GM12878 (cell line): ENCODE results near the gene PP2D1. TPM values are rescaled to one million over a fixed set of nuclear protein-coding genes. Genes with fewer than 3 reads are reported as not detected.

Experiments
- ATAC-seq: fragments of 200-7000 bp; cut with Tn5 transposase; 3 replicates; pipeline ENCODE4 v1.9.1; 2020; ENCODE audit warnings: mild to moderate bottlenecking, moderate library complexity
- BruUV-seq: library from RNA; stranded (reverse); fragments of 400-500 nt; replicated peaks from 2 replicates; lab custom pipeline; 2021; lab: Mats Ljungman, UMichigan
- CTCF ChIA-PET: fragments of 300-600 bp; sonication (Branson Sonifier 250); formaldehyde crosslinking; extraction: SDS; loops from one replicate; lab custom pipeline; 2021; ENCODE audit warnings: inconsistent platforms; lab: Yijun Ruan, JAX
- POLR2A ChIA-PET: fragments of 350-600 bp; formaldehyde crosslinking; extraction: SDS; loops from one replicate; lab custom pipeline; 2021; ENCODE audit warnings: inconsistent platforms; lab: Charles Lee
- RAD21 ChIA-PET: fragments of 300-600 bp; sonication (Branson Sonifier 250); formaldehyde crosslinking; loops from one replicate; lab custom pipeline; 2023; ENCODE audit warnings: antibody characterized with exemption; ENCODE audit not compliant: unreplicated experiment; lab: Charles Lee
- SMC1A ChIA-PET: fragments of 300-600 bp; sonication (Branson Sonifier 250); formaldehyde crosslinking; loops from one replicate; lab custom pipeline; 2023; ENCODE audit not compliant: unreplicated experiment, uncharacterized antibody; lab: Charles Lee
- DNase-seq: peaks from one replicate; pipeline ENCODE4 v3.0.0-alpha.2; 2011; ENCODE audit warnings: low read depth, low spot score
- FAIRE-seq: peaks from 3 replicates; lab custom pipeline; 2011; peaks lifted over from hg19 to GRCh38; lab: Jason Lieb, UNC
- H2AFZ ChIP-seq: 2 replicates; pipeline ENCODE4 v1.6.0; 2011; ENCODE audit warnings: low read depth, low read length, control low read depth; ENCODE audit not compliant: control insufficient read depth
- H3K27ac ChIP-seq: 2 replicates; pipeline ENCODE4 v1.5.1; 2011; ENCODE audit warnings: control low read depth; ENCODE audit not compliant: control insufficient read depth, insufficient read depth
- H3K27me3 ChIP-seq, 2 experiments: replicated peaks in 1 of 2; 2 replicates each; pipeline versions ENCODE4 v1.6.0 to v1.6.1; 2011; ENCODE audit warnings: low read length in 1 of 2; ENCODE audit not compliant: control insufficient read depth in 2 of 2, insufficient read depth in 2 of 2
- H3K36me3 ChIP-seq, 2 experiments: 2 replicates each; pipeline ENCODE4 v1.5.1; 2011; ENCODE audit warnings: low read length in 1 of 2; ENCODE audit not compliant: control insufficient read depth in 2 of 2, insufficient read depth in 2 of 2
- H3K4me1 ChIP-seq: 2 replicates; pipeline ENCODE4 v1.6.1; 2011; ENCODE audit warnings: mild to moderate bottlenecking, low read length, moderate library complexity, mixed read lengths; ENCODE audit not compliant: control insufficient read depth, insufficient read depth
- H3K4me2 ChIP-seq: 2 replicates; pipeline ENCODE4 v1.6.0; 2011; ENCODE audit warnings: control low read depth; ENCODE audit not compliant: control insufficient read depth, insufficient read depth
- H3K4me3 ChIP-seq: fragments of 200-600 bp; sonication (generic); 2 replicates; pipeline ENCODE4 v1.5.1; 2016
- H3K79me2 ChIP-seq: 2 replicates; pipeline ENCODE4 v1.6.0; 2011; ENCODE audit warnings: low read length; ENCODE audit not compliant: control insufficient read depth, insufficient read depth
- H3K9ac ChIP-seq: 2 replicates; pipeline ENCODE4 v1.8.0; 2011; ENCODE audit warnings: low read length, control low read depth, mixed read lengths; ENCODE audit not compliant: control insufficient read depth, insufficient read depth
- H3K9me3 ChIP-seq: replicated peaks from 3 replicates; pipeline ENCODE4 v1.5.1; 2011; ENCODE audit warnings: mild to moderate bottlenecking, low read length; ENCODE audit not compliant: control insufficient read depth, insufficient read depth
- H4K20me1 ChIP-seq: 2 replicates; pipeline ENCODE4 v1.6.0; 2011; ENCODE audit not compliant: control insufficient read depth, insufficient read depth
- CTCF ChIP-seq, 3 experiments: IDR thresholded peaks in 2 of 3; conservative IDR thresholded peaks in 1 of 3; 2 replicates each; pipeline ENCODE4 v1.5.1; 2011; ENCODE audit warnings: low read depth in 3 of 3, low read length in 3 of 3, mild to moderate bottlenecking in 3 of 3, control low read depth in 2 of 3, moderate library complexity in 2 of 3, inconsistent platforms in 1 of 3, mixed read lengths in 1 of 3; ENCODE audit not compliant: control insufficient read depth in 2 of 3, insufficient read depth in 1 of 3; ENCODE audit errors: extremely low read depth in 1 of 3
- ESRRA ChIP-seq: IDR thresholded peaks from 2 replicates; pipeline ENCODE4 v1.6.1; 2012; ENCODE audit warnings: mild to moderate bottlenecking, low read length, improper control_type of control experiment
- ETV6 ChIP-seq, 2 experiments: fragments of 450-650 bp in 1 of 2; IDR thresholded peaks in 1 of 2; conservative IDR thresholded peaks in 1 of 2; 2 replicates each; pipeline ENCODE4 v1.6.1; 2014; ENCODE audit warnings: antibody characterized with exemption in 1 of 2, borderline replicate concordance in 1 of 2, low read depth in 1 of 2, mild to moderate bottlenecking in 1 of 2, moderate library complexity in 1 of 2
- KAT2A ChIP-seq: conservative IDR thresholded peaks from 2 replicates; pipeline ENCODE4 v1.6.1; 2011; ENCODE audit warnings: low read depth, low read length; ENCODE audit not compliant: control insufficient read depth
- MXI1 ChIP-seq: fragments of 150-350 bp; IDR thresholded peaks from 2 replicates; pipeline ENCODE4 v1.6.1; 2011; ENCODE audit warnings: low read depth, mild to moderate bottlenecking, inconsistent platforms, low read length, improper control_type of control experiment
- MYB ChIP-seq: fragments of 150-350 bp; IDR thresholded peaks from 2 replicates; pipeline ENCODE4 v1.6.1; 2014; ENCODE audit warnings: mild to moderate bottlenecking, low read depth, low read length, borderline replicate concordance
- NBN ChIP-seq: fragments of 450-650 bp; IDR thresholded peaks from 2 replicates; pipeline ENCODE4 v1.6.1; 2016
- PML ChIP-seq: IDR thresholded peaks from 2 replicates; pipeline ENCODE4 v1.6.1; 2012; ENCODE audit warnings: low read length, inconsistent platforms
- RBBP5 ChIP-seq: fragments of 200-600 bp; sonication (generic); conservative IDR thresholded peaks from 2 replicates; pipeline ENCODE4 v1.6.1; 2016
- TAF1 ChIP-seq: IDR thresholded peaks from 2 replicates; pipeline ENCODE4 v1.6.1; 2011; ENCODE audit warnings: mild to moderate bottlenecking, low read depth, low read length, borderline replicate concordance
- ZBTB11 ChIP-seq: fragments of 450-650 bp; formaldehyde crosslinking; IDR thresholded peaks from 2 replicates; pipeline ENCODE4 v1.5.0; 2022; ENCODE audit warnings: mild to moderate bottlenecking, missing genetic modification characterization
- ZBTB4 ChIP-seq: fragments of 450-650 bp; formaldehyde crosslinking; IDR thresholded peaks from 2 replicates; pipeline ENCODE4 v1.4.0; 2022; ENCODE audit warnings: mild to moderate bottlenecking, moderate library complexity
- WGBS: methylation state at CpG from one replicate; pipeline ENCODE4 v1.1.6; 2016; ENCODE audit warnings: low lambda C conversion rate; ENCODE audit not compliant: insufficient replicate concordance, insufficient coverage; ENCODE audit errors: missing lambda C conversion rate; 5-methylcytosine and 5-hydroxymethylcytosine counted together
- in situ Hi-C: fragments of 300-500 bp; cut with MboI; formaldehyde crosslinking; loops from 9 replicates; pipeline ENCODE4 v1.14.3; 2018; ENCODE audit warnings: mixed read lengths
- intact Hi-C: fragments of 100-400 bp; cut with micrococcal nuclease; formaldehyde crosslinking; loops from one replicate; pipeline ENCODE4 v1.14.2; 2022; ENCODE audit not compliant: unreplicated experiment
- polyA plus RNA-seq, 11 experiments: library from polyadenylated mRNA; depleted of rRNA in 4 of 11; unstranded in 6 of 11; stranded (reverse) in 5 of 11; fragments of >200 nt; fragmentation: Nextera tagmentation in 4 of 11; fragmentation: Illumina TruSeq in 1 of 11; extraction: Ambion mirVana in 4 of 11; extraction: Trizol in 1 of 11; gene quantifications; 1 replicate in 1 of 11; 2 replicates in 10 of 11; pipeline versions ENCODE4 v1.2.1 to v1.2.3, GENCODE V29; 2011 to 2016; ENCODE audit warnings: inconsistent platforms in 2 of 11, missing spikeins in 2 of 11, low read depth in 1 of 11
- total RNA-seq, 4 experiments: library from RNA; depleted of rRNA in 3 of 4; stranded (reverse); fragments of >200 nt in 3 of 4; fragmentation: Illumina TruSeq in 1 of 4; extraction: Trizol in 1 of 4; gene quantifications; 2 replicates each; pipeline versions ENCODE4 v1.2.1 to v1.2.3, GENCODE V29; 2013 to 2021

The PP2D1 gene
- total and polyA plus RNA-seq, 10 of the 15 experiments (the other 5 are each of a cell fraction or from before 2014, with no cell fraction given) = 0.04 to 0.18 (median 0.17) TPM; not detected in 7

- TF ChIP-seq ZBTB11 (CRISPR knock-in tag) = no peak
These were observed 16.9 kb upstream of the PP2D1 start (continued) for GRCh38 chr3:20028905-20029331.

GRCh38 chr3:20027136-20027535 is 15.1 kb upstream of the PP2D1 start:
- CTCF ChIA-PET = no interaction called here
- SMC1A ChIA-PET = interaction anchor here (0.6 kb wide), 1 partner anchor 254 kb away, joined by 3 read pairs; no protein-coding TSS in a partner anchor
- intact Hi-C loops (no loop called here), in situ Hi-C loops (no loop called here)
- Histone ChIP-seq H3K27ac (no peak overlapping the region), H3K36me3 (no peaks in the 10 kb centered on the region), H4K20me1 (no peaks in the 10 kb centered on the region), H3K4me2 (no peak overlapping the region), H3K79me2 (no peaks in the 10 kb centered on the region), H3K9ac (no peak overlapping the region), H3K4me3 (no peak overlapping the region), H3K9me3 (no peaks in the 10 kb centered on the region), H3K4me1 (no peaks in the 10 kb centered on the region), H3K27me3 (no peaks in the 10 kb centered on the region), H2AFZ (no peak overlapping the region)
- POLR2A ChIA-PET = no interaction called here
- ATAC-seq (no peak), FAIRE-seq (no peak), DNase-seq (no peak)
- BruUV-seq = no TSS peak
- no peak for TF ChIP-seq CTCF (IDR thresholded peaks at IDR 0.05 in 2 of 3, conservative IDR thresholded peaks at IDR 0.05 in 1 of 3; ENCODE audit: control insufficient read depth in 2 of 3, extremely low read depth in 1 of 3, insufficient read depth in 1 of 3, low read depth in 3 of 3, low read length in 3 of 3)
- no peak for TF ChIP-seq MYB
- no peak for TF ChIP-seq PML
- no peak for TF ChIP-seq MXI1
- no peak for TF ChIP-seq KAT2A
- no peak for TF ChIP-seq ZBTB4 (CRISPR knock-in tag)
- no peak for TF ChIP-seq RBBP5
- TF ChIP-seq ETV6 (conservative IDR thresholded peaks at IDR 0.05 in 1 of 2, IDR thresholded peaks at IDR 0.05 in 1 of 2; ENCODE audit: borderline replicate concordance in 1 of 2, low read depth in 1 of 2) = no peak
- TF ChIP-seq TAF1 = no peak
- TF ChIP-seq ESRRA = no peak
- TF ChIP-seq NBN = no peak
- RAD21 ChIA-PET = no interaction called here
- 77% methylated on average over 4 of the region's 4 CpGs for WGBS
